Activated T-helper 2 cell treated with anti-CD3 and anti-CD28 coated beads, Interferon-gamma antibody, Interleukin-2, Interleukin-4, amounts not matched to agents 10 μg/mL and 5 μg/mL and 100 μg/mL, durations not matched to agents 14 hours and 24 hours and 36 hours (primary cell): ENCODE data around the gene SLCO3A1. TPM values are rescaled to one million over a fixed set of nuclear protein-coding genes. Genes with fewer than 3 reads are reported as not detected.

Experiments
- DNase-seq: peaks from one replicate; pipeline ENCODE4 v3.0.0; 2021; ENCODE audit warnings: low spot score
- H3K27ac Mint-ChIP-seq: one replicate; pipeline ENCODE4 v1.8.0; 2021; ENCODE audit warnings: mixed read lengths
- H3K27me3 Mint-ChIP-seq: one replicate; pipeline ENCODE4 v1.8.0; 2021; ENCODE audit warnings: low read depth, mixed read lengths
- H3K36me3 Mint-ChIP-seq: one replicate; pipeline ENCODE4 v1.8.0; 2021; ENCODE audit warnings: low read depth, mixed read lengths
- H3K4me1 Mint-ChIP-seq: one replicate; pipeline ENCODE4 v1.8.0; 2021; ENCODE audit warnings: low read depth, mixed read lengths
- H3K4me3 Mint-ChIP-seq: one replicate; pipeline ENCODE4 v1.8.0; 2021; ENCODE audit warnings: low read depth, mild to moderate bottlenecking, moderate library complexity, mixed read lengths
- H3K9me3 Mint-ChIP-seq: one replicate; pipeline ENCODE4 v1.8.0; 2021; ENCODE audit warnings: mixed read lengths
- intact Hi-C: fragments of 100-400 bp; cut with micrococcal nuclease; formaldehyde crosslinking; loops from one replicate; pipeline ENCODE4 v1.15.1; 2023
- total RNA-seq: library from RNA; stranded (reverse); gene quantifications from 2 replicates; pipeline ENCODE4 v1.2.3, GENCODE V29; 2022

The SLCO3A1 gene
- total RNA-seq, 1 donor from 2014 or later: 26.3 TPM

DNA sequence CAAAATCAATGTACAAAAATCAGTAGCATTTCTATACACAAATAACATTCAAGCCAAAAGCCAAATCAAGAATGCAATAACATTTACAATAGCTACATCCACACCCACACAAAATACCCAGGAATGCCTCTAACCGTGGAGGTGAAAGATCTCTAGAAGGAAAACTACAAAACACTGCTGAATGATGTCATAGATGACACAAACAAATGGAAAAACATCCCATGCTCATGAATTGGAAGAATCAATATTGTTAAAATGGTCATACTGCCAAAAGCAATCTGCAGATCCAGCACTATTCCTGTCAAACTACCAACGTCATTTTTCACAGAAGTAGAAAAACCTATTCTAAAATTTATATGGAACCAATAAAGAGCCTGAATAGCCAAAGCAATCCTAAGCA lies 143.7 kb downstream of the SLCO3A1 start:
- no peak for DNase-seq
- H3K4me1 Mint-ChIP-seq: peaks cover 7% of the 10 kb centered on the region
- no peak overlapping the region for H3K4me3 Mint-ChIP-seq
- H3K9me3 Mint-ChIP-seq: no peaks in the 10 kb centered on the region
- no peaks in the 10 kb centered on the region for H3K36me3 Mint-ChIP-seq
- no peaks in the 10 kb centered on the region for H3K27me3 Mint-ChIP-seq
- no peak overlapping the region for H3K27ac Mint-ChIP-seq
- intact Hi-C loops: no loop called here

DNA sequence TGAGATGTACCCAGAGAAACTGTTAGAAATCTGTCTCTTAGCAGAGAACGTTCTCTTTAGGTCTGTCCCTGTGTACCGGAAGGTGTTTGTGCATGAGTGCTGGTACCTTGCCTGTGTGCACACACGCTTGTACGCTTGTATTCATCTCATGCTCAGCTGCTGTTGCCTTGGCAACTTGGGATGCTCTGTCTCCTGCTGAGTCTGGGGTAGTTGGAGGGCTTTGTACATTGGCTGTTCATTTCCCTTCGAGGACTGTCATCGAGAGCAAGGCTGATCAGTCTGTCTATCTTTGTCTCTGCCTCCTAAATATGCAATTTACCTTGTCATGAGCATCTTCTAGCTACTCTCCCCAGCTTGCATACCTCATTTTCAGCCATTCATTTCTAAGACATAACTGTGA lies 147.2 kb downstream of the SLCO3A1 start:
- H3K4me3 Mint-ChIP-seq: no peak overlapping the region
- H3K36me3 Mint-ChIP-seq: no peaks in the 10 kb centered on the region
- H3K27me3 Mint-ChIP-seq: no peaks in the 10 kb centered on the region
- no peak for DNase-seq
- intact Hi-C loops: no loop called here
- H3K27ac Mint-ChIP-seq: no peak overlapping the region
- H3K9me3 Mint-ChIP-seq: no peaks in the 10 kb centered on the region
- peaks cover 3% of the 10 kb centered on the region for H3K4me1 Mint-ChIP-seq

DNA sequence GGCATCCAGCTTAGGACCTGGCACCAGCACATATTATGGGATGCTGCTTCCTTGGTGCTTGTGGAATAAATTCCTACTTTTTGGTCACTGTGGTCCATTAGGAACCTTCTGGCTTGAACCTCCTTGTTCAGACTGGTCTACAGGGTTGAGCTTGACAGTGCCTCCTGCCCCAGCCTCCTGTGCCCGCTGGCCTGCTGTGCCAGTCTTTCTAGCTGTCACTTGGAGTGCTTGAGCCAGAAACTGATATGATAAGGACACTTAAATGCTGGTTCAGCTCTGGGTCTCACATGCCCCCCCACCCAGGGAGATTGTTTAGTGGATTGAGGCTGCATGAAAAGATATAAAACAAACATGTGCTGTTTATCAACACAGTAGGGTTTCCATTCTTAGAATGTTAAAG lies 147.8 kb downstream of the SLCO3A1 start:
- no peak overlapping the region for H3K27ac Mint-ChIP-seq
- H3K27me3 Mint-ChIP-seq: no peaks in the 10 kb centered on the region
- intact Hi-C loops: no loop called here
- no peaks in the 10 kb centered on the region for H3K36me3 Mint-ChIP-seq
- peaks cover 3% of the 10 kb centered on the region for H3K4me1 Mint-ChIP-seq
- H3K9me3 Mint-ChIP-seq: no peaks in the 10 kb centered on the region
- no peak for DNase-seq
- no peak overlapping the region for H3K4me3 Mint-ChIP-seq

DNA sequence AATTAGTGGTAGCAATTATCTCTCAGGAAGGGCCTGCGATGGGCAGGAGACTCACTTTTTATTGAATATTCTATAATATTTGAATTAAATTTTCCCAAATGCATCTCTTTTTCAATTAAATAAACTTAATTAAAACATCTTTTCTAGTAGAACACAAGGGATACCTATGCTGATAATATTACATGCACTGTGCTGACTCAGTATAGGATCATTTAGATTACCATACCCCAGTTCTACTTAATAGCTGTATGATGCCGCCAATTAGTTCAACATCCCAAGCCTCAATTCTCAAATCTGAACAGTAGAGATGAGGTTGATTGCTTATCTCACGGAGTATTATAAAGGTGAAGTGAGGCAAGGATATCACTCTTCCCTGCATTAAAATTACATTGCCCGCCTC lies 149.2 kb downstream of the SLCO3A1 start:
- no peak for DNase-seq
- Mint-ChIP-seq H3K27me3 (no peaks in the 10 kb centered on the region), H3K4me3 (no peak overlapping the region), H3K4me1 (peaks cover 6% of the 10 kb centered on the region), H3K9me3 (no peaks in the 10 kb centered on the region), H3K27ac (no peak overlapping the region), H3K36me3 (no peaks in the 10 kb centered on the region)
- intact Hi-C loops: no loop called here

DNA sequence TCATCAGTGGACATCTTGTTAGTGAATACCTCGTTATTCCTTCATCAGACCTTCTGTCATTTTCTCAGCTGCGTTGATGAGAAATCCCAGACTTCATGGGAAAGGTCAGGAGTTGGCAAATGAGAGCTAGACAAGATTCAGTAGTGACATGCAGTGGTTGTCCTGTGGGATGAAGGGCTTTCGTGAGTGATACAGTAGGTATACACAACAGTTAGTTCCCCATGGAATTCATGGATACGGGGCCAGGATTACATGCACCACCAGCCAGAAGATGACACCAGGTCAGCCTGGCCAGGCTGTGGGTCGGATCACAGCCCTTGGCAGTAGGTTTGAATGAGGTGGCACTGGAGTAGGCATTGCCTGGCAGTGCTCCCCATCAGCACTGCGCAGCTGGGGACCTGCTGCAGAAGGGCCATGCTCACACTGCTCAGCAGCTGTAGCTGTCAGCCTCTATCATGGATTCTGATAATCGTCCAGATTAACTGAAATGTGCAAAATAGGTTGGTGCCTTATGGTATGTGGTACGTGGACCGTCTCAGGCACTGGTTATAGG lies 150.1 kb downstream of the SLCO3A1 start:
- Mint-ChIP-seq H3K9me3 (no peaks in the 10 kb centered on the region), H3K36me3 (no peaks in the 10 kb centered on the region), H3K4me3 (no peak overlapping the region), H3K27ac (no peak overlapping the region), H3K27me3 (no peaks in the 10 kb centered on the region), H3K4me1 (peaks cover 13% of the 10 kb centered on the region)
- no peak for DNase-seq
- intact Hi-C loops: no loop called here

DNA sequence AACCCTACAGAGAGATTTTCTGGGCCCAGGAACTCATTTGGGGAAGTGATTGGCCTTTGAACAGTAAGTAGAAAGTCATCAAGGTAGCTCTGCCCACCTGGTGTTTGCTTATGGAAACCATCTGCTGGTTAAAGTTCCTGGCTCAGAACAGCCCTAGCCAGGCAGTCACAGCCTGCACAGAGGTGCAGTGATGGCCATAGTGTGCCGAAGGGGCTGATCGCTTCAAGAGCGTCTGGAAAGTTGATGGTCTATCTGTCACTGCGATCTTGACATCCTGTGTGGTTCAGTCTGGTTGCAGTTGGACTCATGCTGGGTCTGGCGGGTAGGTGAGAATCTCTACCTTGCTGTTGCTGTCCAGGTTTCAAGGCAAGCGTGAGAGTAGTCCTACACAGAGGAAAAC lies 151.6 kb downstream of the SLCO3A1 start:
- H3K27ac Mint-ChIP-seq: no peak overlapping the region
- H3K4me3 Mint-ChIP-seq: no peak overlapping the region
- no peaks in the 10 kb centered on the region for H3K9me3 Mint-ChIP-seq
- H3K27me3 Mint-ChIP-seq: no peaks in the 10 kb centered on the region
- intact Hi-C loops: no loop called here
- peaks cover 27% of the 10 kb centered on the region for H3K4me1 Mint-ChIP-seq
- DNase-seq: no peak
- no peaks in the 10 kb centered on the region for H3K36me3 Mint-ChIP-seq

DNA sequence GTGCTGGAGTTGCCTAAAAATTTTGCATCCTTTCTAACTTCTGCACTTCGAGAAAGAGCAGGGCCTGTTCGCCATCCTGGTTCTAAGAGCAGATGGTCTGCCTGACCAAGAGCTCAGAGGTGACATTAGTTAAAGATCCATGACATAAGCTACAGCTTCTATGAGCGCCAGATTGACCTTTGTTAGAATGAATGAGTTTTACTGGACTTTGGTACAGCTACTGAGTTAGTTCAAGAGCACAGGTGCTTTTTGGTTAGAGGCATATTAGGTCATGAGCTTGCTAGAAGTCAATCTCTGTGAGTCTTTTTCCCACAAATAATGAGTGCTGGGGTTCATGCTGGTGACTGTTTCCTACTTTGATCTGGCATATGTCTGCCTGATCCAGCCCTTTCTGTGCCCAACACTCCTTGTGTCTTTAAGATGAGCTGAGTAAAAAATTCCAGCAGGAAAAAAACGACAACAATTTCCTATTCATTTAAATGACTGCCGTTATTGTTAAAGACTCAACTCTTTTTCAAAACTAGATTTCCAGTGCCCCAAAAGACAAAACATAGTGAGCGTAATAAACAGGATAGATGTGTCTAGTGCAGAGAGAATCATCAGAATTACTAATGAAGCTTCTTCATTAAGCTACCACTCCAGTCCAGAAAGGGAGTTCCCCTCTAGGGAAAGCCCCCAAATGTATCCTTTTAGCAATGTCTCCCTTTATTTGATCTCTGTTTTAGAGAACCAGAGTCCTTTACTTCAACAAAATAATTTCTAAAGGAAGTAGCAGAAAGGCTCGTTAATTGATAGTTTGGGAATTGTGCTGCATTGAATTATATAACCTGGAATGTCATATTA lies 152.9 kb downstream of the SLCO3A1 start:
- Mint-ChIP-seq H3K27me3 (no peaks in the 10 kb centered on the region), H3K4me1 (peaks cover 36% of the 10 kb centered on the region), H3K4me3 (no peak overlapping the region), H3K9me3 (no peaks in the 10 kb centered on the region), H3K27ac (no peak overlapping the region), H3K36me3 (no peaks in the 10 kb centered on the region)
- no peak for DNase-seq
- intact Hi-C loops: no loop called here

DNA sequence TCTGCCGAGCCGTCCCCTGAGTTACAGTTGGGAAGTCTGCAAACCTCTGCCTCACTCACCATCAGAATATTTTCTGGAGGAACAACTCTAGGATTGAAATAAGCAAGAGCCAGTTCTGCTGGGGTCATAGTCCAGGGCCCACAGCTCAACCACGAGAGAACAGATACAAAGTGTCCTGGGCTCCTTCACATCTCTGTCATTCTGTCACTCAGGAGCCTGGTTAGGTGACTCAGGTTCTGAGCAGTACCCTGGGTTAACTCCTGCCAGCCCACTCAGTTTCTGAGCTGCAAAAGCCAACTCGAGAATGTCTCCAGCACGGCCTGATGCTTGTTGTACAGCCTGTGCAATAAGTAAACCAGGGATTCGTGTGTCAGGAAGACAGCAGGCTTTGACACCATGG lies 155.7 kb downstream of the SLCO3A1 start:
- Mint-ChIP-seq H3K27ac (no peak overlapping the region), H3K4me1 (peaks cover 50% of the 10 kb centered on the region), H3K27me3 (no peaks in the 10 kb centered on the region), H3K4me3 (no peak overlapping the region), H3K9me3 (no peaks in the 10 kb centered on the region), H3K36me3 (no peaks in the 10 kb centered on the region)
- intact Hi-C loops: no loop called here
- DNase-seq: no peak

DNA sequence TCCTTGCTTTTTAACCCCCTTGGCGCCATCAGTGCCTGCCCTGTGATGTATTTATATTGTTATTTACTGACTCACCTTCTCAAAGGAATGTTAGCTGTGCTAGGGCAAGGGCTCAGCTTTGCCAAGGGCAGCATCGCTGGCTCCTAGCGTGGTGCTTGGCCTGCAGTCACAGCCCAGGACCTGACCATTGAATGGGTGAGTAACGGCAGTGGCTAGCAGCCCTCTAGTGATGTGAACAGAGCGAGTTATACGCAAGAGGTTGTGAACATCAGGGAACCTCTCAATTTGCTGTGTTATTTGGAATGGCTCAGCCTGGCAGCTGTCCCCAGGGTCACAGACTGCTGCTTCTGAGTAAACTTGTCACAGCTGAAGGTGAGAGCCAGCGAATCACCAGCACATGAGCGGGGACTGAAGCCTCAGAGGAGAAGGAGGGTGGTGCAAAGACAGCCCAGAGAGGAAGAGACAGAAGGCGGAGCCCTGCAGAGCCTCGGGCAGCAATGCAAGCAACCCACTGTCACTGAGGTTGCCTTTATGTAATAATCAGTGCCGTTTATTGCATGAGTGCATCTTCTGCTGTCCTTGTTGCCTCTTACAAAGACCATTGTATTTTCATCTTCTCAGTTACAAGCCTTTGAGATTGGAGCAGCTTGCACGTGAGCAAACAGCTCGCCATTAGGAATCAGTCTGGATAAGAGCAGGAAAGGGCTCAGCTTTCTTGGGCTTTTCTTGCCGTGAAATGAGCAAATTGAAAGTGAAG lies 158.3 kb downstream of the SLCO3A1 start:
- no peaks in the 10 kb centered on the region for H3K36me3 Mint-ChIP-seq
- peak overlapping the region; percentile 57 for H3K27ac Mint-ChIP-seq
- peak overlapping the region; percentile 44 for H3K4me3 Mint-ChIP-seq
- H3K9me3 Mint-ChIP-seq: no peaks in the 10 kb centered on the region
- peaks cover 53% of the 10 kb centered on the region for H3K4me1 Mint-ChIP-seq
- H3K27me3 Mint-ChIP-seq: no peaks in the 10 kb centered on the region
- peak; percentile 9 for DNase-seq
- intact Hi-C loops: loop anchor here (5.0 kb wide), 1 partner anchor 154 kb away; no protein-coding TSS in a partner anchor

DNA sequence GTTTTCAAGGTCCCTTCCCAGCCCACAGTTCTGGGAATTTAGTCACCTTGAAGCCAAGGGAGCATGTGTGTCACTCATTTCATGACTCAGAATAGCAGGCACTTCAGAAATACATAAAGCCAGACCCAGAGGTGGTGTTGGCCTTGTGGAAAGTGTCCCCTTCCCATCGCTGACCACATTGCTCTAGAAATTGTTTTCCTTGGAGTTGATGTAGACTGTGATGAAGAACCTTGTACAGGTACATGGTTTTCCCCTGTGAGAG lies 158.8 kb downstream of the SLCO3A1 start:
- H3K27me3 Mint-ChIP-seq: no peaks in the 10 kb centered on the region
- intact Hi-C loops: loop anchor here (5.0 kb wide), 1 partner anchor 155 kb away; no protein-coding TSS in a partner anchor
- peak overlapping the region; percentile 57 for H3K27ac Mint-ChIP-seq
- H3K4me1 Mint-ChIP-seq: peaks cover 50% of the 10 kb centered on the region
- DNase-seq: no peak
- H3K4me3 Mint-ChIP-seq: peak overlapping the region; percentile 44
- no peaks in the 10 kb centered on the region for H3K36me3 Mint-ChIP-seq
- H3K9me3 Mint-ChIP-seq: no peaks in the 10 kb centered on the region

DNA sequence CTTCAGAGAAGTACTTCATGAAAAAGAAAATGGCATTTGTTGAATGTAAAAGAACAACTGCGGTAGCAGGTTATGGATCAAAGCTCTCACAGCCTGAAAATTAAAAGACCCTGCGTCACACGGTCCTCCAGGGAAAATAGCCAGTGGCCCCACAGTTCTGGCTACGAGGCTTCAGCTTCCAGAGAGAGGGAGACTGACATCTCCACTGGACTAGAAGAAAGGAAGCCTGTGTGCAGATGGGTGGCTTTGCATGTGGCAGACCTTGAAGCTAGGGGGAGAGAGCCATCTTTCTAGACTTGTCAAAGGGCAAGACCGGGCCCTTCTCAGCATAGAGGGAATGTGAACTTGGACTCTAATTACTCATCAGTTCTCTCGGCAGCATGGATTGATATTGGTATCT lies 159.4 kb downstream of the SLCO3A1 start:
- H3K9me3 Mint-ChIP-seq: no peaks in the 10 kb centered on the region
- H3K36me3 Mint-ChIP-seq: no peaks in the 10 kb centered on the region
- no peak overlapping the region for H3K27ac Mint-ChIP-seq
- H3K27me3 Mint-ChIP-seq: no peaks in the 10 kb centered on the region
- peaks cover 50% of the 10 kb centered on the region for H3K4me1 Mint-ChIP-seq
- H3K4me3 Mint-ChIP-seq: no peak overlapping the region
- no peak for DNase-seq
- intact Hi-C loops: loop anchor here (5.0 kb wide), 1 partner anchor 156 kb away; no protein-coding TSS in a partner anchor

DNA sequence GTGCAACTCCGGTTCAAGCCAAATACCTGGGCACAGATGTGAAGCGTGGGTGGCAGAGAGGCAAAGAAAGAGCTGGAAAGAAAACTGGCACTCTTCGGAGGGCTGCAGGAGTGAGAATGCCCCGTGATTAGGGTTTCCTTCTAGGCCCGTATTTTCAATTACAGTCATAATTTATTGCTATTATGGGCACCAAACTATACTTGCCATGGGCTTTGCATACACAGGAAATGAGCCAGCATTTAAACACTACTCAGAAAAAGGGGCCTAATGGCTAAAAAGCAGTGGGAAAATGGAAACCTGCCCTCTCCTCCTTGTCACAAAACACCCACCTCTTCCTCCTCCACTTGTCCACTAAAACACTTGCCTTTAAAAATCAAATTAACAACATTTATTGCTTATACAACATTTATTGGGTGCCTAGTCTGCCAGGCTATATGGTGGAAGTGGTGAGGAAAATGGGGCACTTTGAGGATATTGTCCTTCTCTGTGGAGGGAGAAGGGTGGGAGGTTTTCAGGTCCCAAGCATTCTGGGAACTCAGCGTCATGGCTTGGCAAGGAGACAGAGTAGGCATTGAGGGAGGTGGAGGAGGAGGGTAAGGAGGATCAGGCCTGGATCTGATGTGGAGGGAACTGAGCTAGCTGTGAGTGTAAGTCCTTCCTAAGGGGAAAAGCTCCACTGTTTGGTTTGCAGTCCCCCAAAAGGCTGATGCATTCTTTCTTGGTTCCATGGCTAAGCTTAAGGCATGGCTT lies 160.9 kb downstream of the SLCO3A1 start:
- H3K27me3 Mint-ChIP-seq: no peaks in the 10 kb centered on the region
- no peaks in the 10 kb centered on the region for H3K36me3 Mint-ChIP-seq
- no peak overlapping the region for H3K27ac Mint-ChIP-seq
- no peak for DNase-seq
- no peak overlapping the region for H3K4me3 Mint-ChIP-seq
- intact Hi-C loops: loop anchor here (5.0 kb wide), 1 partner anchor 157 kb away; no protein-coding TSS in a partner anchor
- no peaks in the 10 kb centered on the region for H3K9me3 Mint-ChIP-seq
- peaks cover 35% of the 10 kb centered on the region for H3K4me1 Mint-ChIP-seq
